ENCODE data around the gene SAMMSON.

The SAMMSON gene

DNA sequence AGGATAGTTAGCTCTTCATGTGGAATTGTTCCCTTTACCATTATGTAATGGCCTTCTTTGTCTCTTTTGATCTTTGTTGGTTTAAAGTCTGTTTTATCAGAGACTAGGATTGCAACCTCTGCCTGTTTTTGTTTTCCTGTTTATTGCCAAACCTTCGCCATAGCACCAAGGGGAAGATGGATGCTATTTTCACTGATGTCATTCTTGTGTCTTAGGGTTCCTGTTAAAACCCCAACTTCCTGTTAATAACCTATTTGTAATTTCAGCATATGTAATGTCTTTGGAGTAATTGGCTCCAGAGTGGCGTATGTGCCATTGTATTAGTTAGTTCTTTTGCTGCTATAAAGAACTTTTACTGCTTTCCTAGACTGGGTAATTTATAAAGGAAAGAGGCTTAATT is 10.8 kb downstream of the SAMMSON start:
- no peak for DNase-seq (ENCODE audit: extremely low read depth in 1 of 2, low read depth in 1 of 2)

DNA sequence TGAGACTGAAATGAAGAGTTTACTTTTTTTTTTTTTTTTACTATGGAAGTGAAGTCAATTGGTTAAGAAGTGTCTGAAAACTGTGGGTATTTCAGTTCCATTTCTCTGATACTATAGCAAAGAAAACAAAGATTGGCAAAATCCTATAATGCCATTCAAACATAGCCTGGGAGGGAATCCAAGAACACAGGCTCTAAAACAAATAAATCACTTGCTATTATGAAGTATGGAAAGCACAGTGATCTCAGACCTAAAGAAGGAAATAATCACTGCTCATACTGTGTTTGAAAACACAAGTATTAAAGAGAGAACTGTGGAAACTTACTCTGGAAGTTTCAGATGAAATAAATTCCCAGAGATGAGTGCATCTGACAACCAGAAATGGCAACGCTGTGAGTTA is 12.0 kb downstream of the SAMMSON start:
- no peak for DNase-seq (ENCODE audit: extremely low read depth in 1 of 2, low read depth in 1 of 2)

DNA sequence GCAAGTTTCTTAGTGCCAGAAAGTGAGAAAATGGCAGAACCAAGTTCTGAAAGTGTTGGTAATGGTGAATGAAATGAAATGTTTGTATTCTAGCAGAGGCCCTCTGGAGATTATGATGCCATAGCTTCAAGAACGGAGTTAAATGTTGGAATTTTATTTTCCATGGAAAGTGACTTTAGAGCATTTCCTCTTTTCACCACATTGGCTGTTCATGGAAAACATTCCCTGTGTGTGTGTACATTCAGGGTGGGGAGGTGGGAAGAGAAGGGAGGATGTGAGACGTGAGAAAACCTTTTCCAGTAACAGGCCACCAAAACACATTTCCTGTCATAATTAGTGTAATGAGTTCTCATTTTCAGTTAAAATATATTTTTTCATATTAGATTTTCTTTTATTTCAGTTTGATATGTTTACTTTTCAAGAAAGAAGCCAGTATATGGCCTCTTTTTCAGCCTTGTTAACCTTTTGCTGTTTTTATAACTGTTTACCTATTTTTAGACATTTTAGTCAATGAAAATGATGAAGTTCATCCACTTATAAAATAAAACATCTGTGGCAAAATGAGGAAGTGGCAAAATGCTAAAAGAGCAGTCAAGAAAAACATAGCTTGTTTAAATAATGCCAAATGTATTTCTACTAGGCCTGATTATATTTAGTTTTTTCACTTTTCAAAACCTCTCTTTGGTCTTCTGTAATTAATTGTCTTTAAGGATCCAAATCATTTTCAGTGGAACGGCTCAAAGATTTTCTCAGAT is 21.6 kb downstream of the SAMMSON start:
- no peak for DNase-seq (ENCODE audit: extremely low read depth in 1 of 2, low read depth in 1 of 2)

DNA sequence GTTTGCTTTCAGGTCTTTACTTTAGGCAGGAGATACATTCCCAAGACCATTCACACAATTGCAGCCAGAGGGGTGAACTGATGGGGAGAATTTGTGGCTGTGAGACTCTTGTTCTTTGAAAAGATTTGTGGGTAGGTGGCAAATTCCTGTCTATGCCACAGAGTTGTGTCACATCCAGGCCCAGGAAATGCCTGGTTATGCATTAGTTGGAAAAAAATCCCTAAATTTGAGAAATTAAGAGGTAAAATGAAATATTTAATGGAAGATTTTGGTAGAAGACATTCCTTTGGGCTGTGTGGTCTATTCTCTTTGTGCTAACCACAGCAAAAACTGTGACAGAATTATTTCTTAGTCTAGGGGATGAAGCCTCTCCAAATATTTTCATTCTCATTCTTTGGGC is 28.8 kb downstream of the SAMMSON start:
- no peak for DNase-seq (ENCODE audit: extremely low read depth in 1 of 2, low read depth in 1 of 2)

DNA sequence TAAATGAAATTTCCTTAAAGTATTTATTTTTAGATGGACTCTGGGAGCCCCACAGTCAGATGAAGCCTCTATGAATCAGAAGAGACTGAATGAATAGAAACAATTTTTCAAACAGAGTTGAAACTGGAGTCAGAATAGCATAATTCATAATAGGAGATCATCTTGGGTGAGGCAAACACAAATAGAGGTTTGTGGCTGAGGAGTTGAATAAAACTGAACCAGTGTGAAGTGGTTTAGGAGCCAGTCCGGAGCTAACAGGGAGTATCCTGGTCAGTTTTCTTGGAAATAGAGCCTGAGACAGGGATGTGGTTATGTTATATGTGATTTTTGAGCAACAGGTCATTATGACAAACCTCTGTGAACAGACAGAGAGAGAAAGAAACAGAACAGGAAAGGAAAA is 39.2 kb downstream of the SAMMSON start:
- no peak for DNase-seq (ENCODE audit: extremely low read depth in 1 of 2, low read depth in 1 of 2)

DNA sequence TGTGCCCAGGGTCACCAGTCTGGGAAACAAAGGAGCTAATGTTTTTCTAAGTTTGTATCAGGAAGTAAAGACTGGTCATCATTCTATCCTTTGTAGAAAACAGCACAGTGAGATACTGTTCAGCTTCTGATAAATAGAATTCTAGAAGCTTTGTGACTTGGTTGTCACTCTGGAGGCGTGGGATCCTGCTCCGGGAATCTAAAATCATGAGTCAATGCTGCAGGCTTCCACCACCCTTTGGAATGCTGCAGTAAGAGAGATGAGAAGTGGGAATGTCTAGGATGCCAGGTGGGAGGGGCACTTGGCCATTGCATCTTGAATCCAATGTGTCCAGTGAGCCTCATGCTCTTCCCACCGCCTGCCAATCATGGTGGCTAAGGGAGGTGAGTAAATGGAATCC is 40.9 kb downstream of the SAMMSON start:
- no peak for DNase-seq (ENCODE audit: extremely low read depth in 1 of 2, low read depth in 1 of 2)

DNA sequence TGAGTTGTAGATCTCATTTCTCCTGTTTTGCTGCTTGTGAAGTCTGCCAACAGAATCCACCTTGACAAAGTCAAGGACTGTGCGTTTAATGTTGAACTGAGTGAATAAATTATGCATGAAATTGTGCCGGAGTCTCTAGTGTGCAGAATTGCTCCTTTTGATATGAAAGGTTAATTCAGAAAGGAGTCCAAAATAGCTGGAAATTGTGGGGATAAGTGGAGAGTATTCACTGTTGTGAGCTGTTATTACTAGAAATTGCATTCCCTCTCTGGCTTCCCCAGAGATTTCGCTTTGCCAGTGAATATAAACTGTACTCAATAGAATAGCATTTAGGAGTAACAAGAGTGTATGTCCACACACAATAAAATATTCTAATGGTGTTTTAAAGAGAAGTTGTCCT is 43.1 kb downstream of the SAMMSON start:
- no peak for DNase-seq (ENCODE audit: extremely low read depth in 1 of 2, low read depth in 1 of 2)

DNA sequence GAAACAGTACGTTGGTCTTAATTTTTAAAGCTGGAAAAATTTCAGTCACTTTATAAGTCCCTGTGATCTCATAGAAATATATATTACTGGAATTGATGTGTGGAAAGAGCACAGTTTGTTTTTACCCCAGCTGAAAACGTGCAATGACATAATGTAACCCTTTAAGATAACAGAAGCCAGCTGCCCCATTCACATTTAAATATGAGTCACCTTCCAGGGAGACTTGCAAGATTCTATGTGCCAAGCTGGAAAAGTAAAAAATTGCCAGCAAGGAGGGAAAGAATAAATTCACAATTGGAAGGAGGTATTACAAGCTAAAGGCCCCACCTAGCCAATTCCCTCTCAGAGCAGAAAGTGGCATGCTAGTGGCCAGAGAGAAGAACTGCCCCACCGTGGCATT is 50.2 kb downstream of the SAMMSON start:
- no peak for DNase-seq (ENCODE audit: extremely low read depth in 1 of 2, low read depth in 1 of 2)

DNA sequence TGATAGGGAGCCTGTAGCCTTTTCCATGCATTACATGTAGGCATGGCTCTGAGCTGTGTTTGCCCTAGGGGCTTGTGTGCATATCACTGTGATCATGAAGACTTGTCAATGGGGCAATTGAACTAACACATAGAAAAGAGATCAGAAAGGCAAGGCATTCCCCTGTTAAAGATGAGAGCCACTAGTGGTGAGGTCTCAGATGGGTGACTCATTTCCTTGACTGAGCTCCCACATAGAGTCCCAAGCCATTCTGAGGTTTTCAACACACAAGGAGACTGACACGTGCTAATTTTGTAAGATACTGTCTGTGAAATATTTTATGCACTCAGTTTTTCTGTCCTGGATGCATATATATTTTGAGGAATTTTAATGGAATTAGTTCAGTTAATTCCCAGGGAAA is 53.8 kb downstream of the SAMMSON start:
- no peak for DNase-seq (ENCODE audit: extremely low read depth in 1 of 2, low read depth in 1 of 2)

DNA sequence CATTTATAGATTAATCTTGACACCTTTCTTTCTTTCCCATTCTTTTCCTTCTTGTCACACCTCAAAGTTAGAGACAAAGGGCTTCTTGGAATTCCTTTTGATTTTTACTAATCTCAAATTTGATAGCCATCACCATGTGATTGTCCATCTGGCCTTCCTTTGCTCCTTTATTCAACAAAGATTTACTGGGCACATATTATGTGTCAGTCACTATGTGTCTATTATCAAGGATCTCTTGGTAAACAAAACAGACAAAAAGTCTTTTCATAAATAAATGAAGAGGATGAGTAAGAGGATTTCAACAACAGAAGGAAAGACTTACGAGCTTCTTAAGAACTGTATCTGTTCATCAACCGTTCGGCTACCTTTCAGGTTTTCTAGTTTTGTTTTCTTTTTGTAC is 56.5 kb downstream of the SAMMSON start:
- no peak for DNase-seq (ENCODE audit: extremely low read depth in 1 of 2, low read depth in 1 of 2)

DNA sequence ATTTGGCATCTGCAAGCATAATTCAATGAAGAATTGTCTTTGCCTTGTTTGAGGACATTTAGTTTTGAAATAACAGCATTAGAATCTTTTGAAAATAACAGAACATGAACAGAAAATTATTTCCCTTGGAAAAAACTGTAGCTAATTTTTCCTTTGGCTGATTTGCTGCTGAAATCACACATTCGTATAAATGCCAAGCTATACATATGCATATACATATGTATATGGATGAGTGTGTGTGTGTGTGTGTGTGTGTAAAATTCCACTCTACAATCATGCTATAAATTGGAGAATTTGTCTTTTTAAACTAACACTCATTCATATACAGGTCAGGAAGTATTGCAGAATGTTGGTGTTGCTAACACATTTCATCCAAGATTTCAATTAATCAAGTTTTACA is 57.9 kb downstream of the SAMMSON start:
- no peak for DNase-seq (ENCODE audit: extremely low read depth in 1 of 2, low read depth in 1 of 2)

DNA sequence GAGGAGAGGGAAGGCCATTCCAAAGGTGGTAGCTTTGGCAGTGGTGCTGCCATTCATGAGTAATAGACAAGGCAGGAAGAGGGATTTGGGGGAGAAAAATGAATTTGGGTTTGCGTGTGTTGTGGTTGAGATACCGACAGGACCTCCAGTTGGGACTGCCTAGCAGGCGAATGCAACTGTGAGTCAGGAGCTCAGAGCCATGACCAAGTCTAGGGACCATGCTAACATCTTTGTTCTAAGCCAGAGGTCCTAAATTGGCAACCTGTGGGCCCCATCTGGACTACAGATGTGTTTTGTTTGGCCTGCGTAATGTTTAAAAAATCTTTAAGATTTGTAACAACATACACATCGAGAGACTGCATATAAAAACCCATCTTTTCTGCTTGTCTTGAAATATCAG is 61.6 kb downstream of the SAMMSON start:
- no peak for DNase-seq (ENCODE audit: extremely low read depth in 1 of 2, low read depth in 1 of 2)

DNA sequence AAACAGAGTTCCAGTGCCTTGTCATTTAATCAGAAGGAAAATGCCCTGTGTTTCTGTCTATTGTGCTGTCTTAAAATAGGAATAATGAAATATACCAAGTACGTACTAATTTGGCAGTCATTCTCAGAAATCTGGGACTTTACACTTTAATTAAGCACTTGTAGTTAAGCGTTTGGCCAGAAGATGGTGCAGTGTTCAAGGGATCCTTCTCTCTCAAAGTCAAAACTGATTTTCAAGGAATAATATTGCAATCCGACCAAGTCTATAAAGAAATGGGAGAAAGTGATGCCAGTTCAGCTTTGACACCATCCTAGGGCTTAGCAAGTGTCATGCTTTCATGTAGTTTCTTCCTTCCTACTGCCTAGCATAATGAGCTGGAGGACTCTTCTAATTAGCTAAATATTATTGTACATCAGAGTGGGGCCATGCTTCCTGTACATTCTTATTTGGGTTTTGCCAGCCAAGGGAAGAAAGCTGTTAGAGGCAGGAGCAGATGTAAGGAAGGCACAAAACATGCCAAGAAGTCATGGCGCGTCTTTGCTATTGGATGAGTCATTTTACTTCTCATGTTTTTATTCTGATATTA is 64.8 kb downstream of the SAMMSON start:
- DNase-seq (ENCODE audit: extremely low read depth in 1 of 2, low read depth in 1 of 2) = no peak

DNA sequence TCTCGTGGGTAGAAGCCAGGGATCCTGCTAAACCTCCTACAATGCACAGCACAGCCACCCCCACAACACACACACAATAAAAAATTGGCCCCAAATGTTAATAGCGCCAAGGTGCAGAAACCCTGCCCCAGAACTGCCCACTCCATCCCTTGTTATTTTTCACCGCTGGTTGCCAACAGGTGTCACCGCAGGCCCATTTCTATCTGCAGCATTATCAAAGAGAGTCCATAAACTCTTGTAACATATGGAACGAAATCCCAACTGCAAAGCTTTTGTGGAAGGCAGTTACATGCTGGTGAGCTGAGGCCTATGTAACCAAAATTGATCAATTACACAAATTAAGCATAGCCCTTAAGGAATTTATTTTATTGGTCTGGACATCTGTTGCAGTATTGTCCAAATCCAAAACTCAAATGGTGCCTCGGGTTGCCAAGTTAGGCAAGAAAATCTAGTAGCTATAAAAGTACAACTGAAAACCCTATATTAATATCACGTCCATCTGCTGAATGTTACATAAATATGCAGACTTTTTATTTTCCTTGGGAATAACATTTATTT is 66.2 kb downstream of the SAMMSON start:
- DNase-seq (ENCODE audit: extremely low read depth in 1 of 2, low read depth in 1 of 2) = no peak

DNA sequence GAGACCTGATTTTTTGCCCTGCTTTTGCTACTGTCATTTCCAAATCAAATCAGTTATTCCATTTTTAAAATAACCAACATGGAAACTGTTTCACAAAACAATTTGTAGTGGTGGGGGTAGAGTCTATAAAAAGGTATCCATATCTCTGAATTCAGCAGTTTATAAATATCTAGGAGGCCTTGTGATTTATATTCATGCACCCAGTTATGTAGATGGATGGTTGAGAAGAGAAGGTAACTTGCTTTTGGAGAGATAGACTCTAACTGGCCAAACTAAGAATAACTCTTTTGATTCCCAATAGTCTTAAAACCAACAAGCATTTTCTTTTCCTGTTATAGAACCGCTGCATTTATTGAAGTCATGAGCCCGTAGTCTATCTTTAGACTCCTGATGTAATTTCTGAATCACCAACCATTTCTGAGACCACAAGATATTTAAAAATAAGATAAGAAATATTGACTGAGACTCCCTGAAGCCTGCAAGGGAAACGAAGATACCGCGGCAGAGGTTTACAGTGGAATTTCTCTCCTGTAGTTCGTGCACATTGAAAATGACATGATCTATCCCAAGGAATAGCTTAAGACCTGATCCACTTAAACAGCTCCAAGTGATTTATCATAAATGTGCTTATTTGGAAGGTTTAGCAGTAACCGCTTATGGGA is 68.5 kb downstream of the SAMMSON start:
- DNase-seq (ENCODE audit: extremely low read depth in 1 of 2, low read depth in 1 of 2) = no peak

DNA sequence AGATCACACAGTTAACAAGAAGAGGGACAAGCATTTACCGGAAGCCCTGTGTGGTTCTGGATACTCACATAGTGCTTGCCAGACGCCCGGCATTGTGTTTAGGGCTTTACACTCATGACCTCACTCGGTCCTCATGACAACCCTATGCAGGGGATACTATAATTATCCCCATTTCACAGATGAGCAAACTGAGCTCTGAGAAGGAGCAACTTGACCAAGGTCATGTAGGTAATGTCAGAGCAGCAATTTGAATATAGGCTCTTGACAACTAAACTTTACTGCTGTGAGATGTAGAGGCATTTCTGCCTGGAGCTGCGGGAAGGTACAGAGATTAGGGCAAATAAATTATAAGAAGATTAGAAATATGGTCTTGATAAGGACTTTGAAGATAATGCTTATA is 70.0 kb downstream of the SAMMSON start:
- DNase-seq (ENCODE audit: extremely low read depth in 1 of 2, low read depth in 1 of 2) = no peak

DNA sequence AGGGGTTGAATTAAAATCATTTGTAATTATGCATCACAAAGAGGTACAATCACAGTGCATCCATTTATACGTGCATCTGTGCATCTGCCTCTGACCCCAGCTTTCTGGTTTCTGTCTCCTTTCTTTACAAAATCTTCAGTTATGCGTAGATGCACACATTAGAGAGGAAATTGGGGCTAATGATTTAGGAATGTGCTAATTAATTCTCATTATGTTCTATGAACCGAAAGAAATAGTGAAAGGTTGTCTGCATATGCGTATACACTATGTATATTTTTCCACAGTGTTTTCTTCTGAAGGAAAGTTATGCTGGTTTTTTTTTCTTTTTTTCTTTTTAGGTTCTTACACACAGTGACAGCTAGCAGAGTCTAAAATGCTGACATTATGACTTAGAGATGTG is 71.6 kb downstream of the SAMMSON start:
- DNase-seq (ENCODE audit: extremely low read depth in 1 of 2, low read depth in 1 of 2) = no peak

DNA sequence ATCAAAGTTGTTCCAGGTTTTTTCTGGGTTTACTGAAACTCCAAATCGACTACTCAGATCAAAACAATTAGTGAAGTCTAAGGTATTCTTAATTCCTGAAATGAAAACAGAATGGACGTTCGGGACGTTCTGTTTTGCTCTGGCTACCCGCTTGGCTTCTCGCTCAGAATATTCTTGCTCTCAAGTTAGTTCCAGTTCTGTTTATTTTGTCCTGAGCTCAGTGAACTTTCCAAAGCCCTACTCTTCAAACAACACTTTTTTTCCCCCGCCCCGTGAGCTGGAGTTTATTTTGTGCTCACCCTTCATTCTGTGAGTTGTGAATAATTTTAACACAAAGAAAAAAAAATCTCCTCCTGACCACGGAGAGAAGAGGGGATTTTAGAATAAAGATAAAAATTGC is 72.6 kb downstream of the SAMMSON start:
- DNase-seq (ENCODE audit: extremely low read depth in 1 of 2, low read depth in 1 of 2) = no peak

DNA sequence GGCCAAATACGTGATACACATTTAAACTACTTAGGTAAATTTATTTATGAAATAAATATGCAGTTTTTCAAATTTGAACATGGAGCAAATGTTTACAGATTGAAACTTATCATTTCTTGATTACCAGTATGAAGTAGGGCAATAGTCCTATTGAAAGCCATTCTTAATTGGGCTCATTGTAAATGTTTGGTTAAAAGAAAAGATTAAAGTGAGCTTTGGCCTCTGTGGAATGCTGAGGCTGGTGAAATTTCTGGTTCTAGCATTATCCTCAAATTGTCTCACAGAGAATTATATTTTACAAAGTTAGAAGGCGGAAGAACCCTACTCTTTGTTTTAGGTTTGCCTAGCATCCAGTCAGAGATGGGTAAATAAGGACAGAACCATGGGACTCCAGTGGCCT is 73.2 kb downstream of the SAMMSON start:
- no peak for DNase-seq (ENCODE audit: extremely low read depth in 1 of 2, low read depth in 1 of 2)

DNA sequence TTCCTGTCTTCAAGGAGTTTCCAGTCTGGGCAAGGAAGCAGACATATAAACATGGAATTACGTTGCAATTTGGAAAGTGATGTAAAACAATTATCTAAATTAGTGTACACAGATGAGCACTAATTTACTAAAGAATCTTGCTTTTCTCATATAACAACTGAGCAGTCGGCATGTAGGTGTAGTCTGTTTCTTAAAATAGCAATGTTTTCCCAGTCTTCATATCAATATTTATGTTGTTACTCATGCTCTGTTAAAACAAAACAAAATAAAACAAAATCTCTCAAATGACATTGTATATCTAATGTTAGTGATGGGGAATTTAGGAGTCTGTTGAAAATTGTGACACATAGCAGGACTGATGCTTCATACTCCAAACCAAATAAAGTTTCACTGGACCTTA is 75.6 kb downstream of the SAMMSON start:
- no peak for DNase-seq (ENCODE audit: extremely low read depth in 1 of 2, low read depth in 1 of 2)

DNA sequence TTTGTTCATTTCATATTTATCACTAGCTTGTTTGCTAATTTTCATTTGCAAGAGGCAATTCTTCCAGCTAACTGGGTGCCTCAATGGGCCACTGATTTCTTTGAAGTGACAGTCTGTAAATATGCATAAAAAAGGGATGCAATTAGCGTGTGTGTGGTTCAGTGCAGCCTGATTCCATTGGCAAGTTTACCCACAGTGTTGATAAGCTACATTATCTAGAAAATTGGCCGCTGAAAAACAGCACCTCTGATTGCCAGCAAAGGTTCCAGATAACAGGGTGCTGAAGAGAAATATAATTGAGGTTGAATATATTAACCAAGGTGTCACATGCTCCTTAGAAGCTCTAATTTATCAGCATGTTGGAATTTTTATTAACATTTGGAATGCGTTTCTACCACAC is 76.9 kb downstream of the SAMMSON start:
- no peak for DNase-seq (ENCODE audit: extremely low read depth in 1 of 2, low read depth in 1 of 2)

DNA sequence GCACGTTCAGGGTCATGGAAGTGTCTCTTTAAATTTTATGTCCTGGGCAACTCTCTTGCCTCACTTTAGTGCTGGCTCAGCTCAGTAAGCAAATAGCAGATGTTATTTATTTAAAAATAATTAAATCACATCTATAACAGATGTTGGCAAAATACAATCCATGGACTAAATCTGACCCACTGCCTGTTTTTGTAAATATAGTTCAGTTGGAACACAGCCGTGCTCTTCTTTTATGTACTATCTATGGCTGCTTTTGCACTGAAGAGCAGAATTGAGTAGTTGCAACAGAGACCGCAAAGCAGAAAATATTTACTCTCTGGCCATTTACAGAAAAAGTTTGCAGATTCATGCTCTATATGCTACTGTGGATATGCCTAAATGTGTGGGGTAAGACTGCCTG is 79.2 kb downstream of the SAMMSON start:
- no peak for DNase-seq (ENCODE audit: extremely low read depth in 1 of 2, low read depth in 1 of 2)

Data from stimulated activated CD8-positive, alpha-beta memory T cell treated with anti-CD3 and anti-CD28 coated beads, Interleukin-7, amount 100 ng/mL, for 48 hours (primary cell).